ENCODE data around the gene UBE2H.

The UBE2H gene

DNA sequence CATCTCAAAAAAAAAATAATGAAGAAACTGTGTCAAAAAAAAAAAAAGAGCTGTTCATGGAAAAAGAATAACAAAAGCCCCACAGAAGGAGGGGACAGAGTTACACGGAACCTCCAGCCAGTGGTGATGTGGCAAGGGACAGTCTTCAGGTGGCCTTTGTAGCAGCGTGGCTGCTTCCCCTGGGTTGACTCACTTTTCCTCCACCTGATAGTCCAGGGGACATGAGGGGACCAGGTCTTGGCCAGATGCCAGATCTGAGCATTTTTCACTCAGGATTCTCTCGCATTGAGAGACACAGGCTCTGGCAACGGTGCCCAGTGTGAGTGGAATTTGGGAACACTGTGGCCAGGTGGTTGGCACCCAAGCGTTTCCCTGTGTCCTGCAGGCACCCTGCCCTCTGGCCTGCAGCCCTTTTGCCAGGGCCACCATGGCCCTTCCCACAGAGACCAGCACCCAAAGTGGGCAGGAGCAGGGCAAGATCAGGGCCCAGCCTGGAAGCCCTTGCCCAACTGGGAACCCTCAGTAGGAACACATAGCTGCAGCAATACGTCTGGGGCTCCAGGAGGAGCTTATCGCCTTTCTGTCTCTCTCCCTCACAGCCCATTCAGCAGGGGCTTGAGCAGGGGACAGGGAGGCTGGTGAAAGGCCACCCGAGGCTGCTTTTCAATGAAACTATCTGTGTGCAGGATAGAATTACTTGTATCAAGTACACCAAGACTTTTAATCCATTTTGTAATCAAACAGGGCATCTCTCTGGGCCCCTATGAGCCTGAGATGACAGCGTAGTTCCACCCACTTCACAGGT, 159.1 kb downstream of the UBE2H start:
- in situ Hi-C loops (cut with MboI; ENCODE audit: low pct_unique_long_range_greater_than_20kb, low sequenced_read_pairs, unreplicated experiment): no loop called here
- TF ChIP-seq, protein P1, sequence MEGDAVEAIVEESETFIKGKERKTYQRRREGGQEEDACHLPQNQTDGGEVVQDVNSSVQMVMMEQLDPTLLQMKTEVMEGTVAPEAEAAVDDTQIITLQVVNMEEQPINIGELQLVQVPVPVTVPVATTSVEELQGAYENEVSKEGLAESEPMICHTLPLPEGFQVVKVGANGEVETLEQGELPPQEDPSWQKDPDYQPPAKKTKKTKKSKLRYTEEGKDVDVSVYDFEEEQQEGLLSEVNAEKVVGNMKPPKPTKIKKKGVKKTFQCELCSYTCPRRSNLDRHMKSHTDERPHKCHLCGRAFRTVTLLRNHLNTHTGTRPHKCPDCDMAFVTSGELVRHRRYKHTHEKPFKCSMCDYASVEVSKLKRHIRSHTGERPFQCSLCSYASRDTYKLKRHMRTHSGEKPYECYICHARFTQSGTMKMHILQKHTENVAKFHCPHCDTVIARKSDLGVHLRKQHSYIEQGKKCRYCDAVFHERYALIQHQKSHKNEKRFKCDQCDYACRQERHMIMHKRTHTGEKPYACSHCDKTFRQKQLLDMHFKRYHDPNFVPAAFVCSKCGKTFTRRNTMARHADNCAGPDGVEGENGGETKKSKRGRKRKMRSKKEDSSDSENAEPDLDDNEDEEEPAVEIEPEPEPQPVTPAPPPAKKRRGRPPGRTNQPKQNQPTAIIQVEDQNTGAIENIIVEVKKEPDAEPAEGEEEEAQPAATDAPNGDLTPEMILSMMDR (IDR thresholded peaks at IDR 0.05; ENCODE audit: extremely low read depth, insufficient read depth, missing control alignments): no peak
- no peak for DNase-seq (ENCODE audit: low spot score)

DNA sequence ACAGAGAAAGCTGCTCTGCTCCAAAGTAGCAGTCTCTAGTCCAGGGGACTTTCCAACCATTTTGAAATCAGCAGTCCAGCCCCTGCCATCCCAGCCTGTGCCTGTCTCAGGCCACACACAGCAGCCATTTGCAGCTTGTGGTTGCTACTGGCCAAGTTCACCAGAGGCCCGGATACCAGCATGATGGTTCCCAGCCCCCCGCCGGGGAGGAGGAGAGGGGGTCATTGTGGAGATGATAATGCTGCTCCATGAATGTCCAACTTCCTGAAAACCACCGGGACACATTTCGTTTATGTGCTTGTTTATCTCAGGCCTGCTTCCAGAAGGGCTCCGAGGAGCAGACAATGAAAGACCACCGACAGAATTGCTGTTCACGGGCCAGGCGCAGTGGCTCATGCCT, 160.0 kb downstream of the UBE2H start:
- TF ChIP-seq, protein P1 (IDR thresholded peaks at IDR 0.05; ENCODE audit: extremely low read depth, insufficient read depth, missing control alignments): no peak
- in situ Hi-C loops (cut with MboI; ENCODE audit: low pct_unique_long_range_greater_than_20kb, low sequenced_read_pairs, unreplicated experiment): no loop called here
- no peak for DNase-seq (ENCODE audit: low spot score)

DNA sequence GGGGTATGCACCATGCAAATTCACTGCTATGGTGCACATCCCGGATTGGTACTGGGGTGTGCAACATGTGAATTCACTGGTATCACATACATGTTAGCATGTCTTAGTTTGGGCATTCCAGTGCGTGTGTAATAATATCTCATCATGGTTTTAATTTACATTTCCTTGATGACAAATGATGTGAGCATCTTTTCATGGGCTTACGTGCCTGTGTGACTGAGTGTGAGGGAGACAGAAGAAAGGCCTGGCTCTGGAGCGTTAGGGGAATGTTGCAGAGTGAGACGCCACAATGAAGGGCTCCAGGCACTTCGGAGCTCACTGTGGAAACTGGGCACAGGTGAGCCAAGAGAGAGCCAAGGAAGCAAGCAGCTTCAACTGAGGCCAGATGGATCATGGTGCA, 162.6 kb downstream of the UBE2H start:
- TF ChIP-seq, protein P1 (IDR thresholded peaks at IDR 0.05; ENCODE audit: extremely low read depth, insufficient read depth, missing control alignments): no peak
- in situ Hi-C loops (cut with MboI; ENCODE audit: low pct_unique_long_range_greater_than_20kb, low sequenced_read_pairs, unreplicated experiment): no loop called here
- no peak for DNase-seq (ENCODE audit: low spot score)

DNA sequence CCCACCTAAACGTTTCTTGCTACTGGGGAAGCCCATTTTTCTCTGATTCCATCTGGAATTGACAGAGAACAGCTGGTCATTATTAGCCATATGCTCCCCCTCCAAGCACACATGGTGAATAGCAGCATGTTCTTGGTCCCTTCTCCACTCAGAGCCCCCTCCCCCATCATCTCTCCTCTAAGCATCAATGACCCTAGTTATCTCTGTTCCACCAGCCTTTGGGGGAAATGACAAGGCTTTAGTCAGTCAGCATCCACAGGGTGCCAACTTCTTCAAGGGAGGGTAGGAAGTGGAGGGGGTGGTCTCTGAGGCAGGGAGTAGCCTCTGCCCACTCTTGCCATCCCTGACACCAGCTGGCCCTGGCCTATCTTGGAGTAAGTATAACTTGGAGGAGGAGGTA, 163.1 kb downstream of the UBE2H start:
- in situ Hi-C loops (cut with MboI; ENCODE audit: low pct_unique_long_range_greater_than_20kb, low sequenced_read_pairs, unreplicated experiment): no loop called here

DNA sequence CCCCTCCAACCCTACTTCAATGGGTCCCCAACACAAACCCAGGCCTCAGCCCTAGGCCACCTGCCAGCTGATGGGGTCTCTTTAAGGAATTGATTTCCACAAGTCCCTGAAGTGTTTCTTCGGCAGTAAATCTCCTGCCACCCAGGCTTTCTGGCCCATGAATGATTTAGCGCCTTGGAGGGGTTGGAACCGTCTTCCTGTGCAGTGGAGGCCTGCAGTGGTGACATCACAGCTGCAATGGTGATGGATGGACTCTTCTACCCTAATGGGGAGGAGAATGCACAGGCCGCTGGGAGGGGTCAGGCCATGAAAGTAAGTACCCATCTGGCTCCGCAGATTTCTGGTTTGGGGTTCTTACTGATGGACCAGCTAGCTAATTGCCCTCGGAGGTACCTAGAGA, 163.8 kb downstream of the UBE2H start:
- no peak for DNase-seq (ENCODE audit: low spot score)
- in situ Hi-C loops (cut with MboI; ENCODE audit: low pct_unique_long_range_greater_than_20kb, low sequenced_read_pairs, unreplicated experiment): no loop called here

More for the DNA sequence above, 163.1 kb downstream of the UBE2H start:
- TF ChIP-seq, protein P1 (IDR thresholded peaks at IDR 0.05; ENCODE audit: extremely low read depth, insufficient read depth, missing control alignments): no peak
- DNase-seq (ENCODE audit: low spot score): no peak

DNA sequence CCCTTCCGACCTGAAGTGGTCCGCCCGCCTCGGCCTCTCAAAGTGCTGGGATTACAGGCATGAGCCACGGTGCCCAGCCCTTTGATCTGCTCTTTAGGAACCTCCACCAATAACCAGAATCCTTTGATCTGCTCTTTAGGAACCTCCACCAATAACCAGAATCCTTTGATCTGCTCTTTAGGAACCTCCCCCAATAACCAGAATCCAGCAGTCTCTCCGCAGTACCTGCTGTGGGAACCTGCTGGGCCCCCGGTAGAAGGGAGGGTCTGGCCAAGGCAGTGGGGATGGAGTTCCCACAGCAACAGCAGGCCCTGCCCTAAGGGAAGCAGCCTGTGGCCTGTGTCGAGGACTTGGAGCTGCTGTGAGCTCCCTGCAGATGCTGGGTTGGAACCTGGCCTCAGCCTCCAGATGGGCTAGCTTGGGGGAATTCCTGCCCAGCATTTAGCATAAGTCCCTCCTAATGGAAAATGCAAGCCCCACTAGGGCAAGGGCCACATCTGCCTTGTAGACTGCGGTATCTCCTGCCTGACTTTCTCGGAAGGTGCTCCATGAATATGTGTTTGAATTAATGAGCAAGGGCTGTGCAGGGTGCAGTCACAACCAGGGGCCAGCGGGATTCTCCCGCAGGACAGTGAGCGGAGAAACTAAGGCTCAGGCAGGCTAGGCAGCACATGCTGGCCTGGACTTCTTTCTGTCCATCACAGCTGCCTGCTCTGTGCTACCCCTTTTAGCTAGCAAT, 165.8 kb downstream of the UBE2H start:
- in situ Hi-C loops (cut with MboI; ENCODE audit: low pct_unique_long_range_greater_than_20kb, low sequenced_read_pairs, unreplicated experiment): no loop called here
- TF ChIP-seq, protein P1 (IDR thresholded peaks at IDR 0.05; ENCODE audit: extremely low read depth, insufficient read depth, missing control alignments): no peak
- DNase-seq (ENCODE audit: low spot score): no peak

More for the DNA sequence above, 163.8 kb downstream of the UBE2H start:
- TF ChIP-seq, protein P1 (IDR thresholded peaks at IDR 0.05; ENCODE audit: extremely low read depth, insufficient read depth, missing control alignments): no peak
